DMS153 treated with DMSO at 0.1 percent for 48 hours (cell line): ENCODE results near the gene ARL6IP4.
"Not testable (repeated sequence)": the region's sequence is repeated elsewhere in the genome, so short reads cannot be mapped to it uniquely, and the experiment has no call there.

Experiments
- DNase-seq: peaks from one replicate; lab custom pipeline; 2025; ENCODE audit not compliant: unreplicated experiment; lab: John Stamatoyannopoulos, UW

The ARL6IP4 gene

DNA sequence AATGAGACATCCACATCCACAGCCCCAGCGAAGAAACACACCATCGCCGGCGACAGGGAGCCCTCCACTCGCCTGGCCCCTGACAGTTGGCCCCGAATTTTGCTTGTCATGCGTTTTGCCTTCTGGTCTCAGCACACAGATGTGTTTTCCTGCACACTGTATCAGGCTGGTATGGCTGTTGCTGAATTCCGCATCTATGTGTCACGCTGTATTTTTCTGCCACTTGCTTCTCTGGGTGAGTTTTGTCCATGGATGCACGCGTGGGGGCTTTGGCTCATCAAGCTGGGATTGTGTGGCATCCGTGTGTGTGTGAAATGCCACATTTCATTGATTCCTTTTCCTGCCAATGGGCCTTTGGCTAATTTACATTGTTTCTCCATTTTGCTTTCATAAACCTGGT lies 26.5 kb downstream of the ARL6IP4 start:
- no peak for DNase-seq

- DNase-seq = no peak
These were observed 29.6 kb downstream of the ARL6IP4 start for GRCh38 chr12:123010110-123010509.

- DNase-seq = no peak
These were observed 30.2 kb downstream of the ARL6IP4 start for GRCh38 chr12:123010681-123011080.

DNA sequence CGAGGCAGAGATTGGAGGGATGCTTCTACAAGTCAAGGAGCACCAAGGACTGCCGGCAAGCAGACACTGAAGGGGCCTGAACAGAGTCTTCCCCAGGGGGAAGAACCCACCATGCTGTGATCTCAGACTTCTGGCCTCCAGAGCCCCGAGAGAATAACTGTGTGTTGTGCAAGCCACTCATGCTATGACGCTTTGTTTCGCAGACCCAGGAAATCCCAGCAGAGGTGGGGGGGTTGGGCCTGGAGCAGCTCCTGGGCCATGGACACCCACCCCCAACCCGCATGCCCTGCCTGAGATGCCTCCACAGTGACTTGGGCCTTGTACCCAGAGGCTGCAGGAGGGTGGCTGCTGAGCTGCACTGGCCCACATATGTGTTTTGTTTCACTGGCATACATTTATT lies 31.2 kb downstream of the ARL6IP4 start:
- DNase-seq = no peak

DNA sequence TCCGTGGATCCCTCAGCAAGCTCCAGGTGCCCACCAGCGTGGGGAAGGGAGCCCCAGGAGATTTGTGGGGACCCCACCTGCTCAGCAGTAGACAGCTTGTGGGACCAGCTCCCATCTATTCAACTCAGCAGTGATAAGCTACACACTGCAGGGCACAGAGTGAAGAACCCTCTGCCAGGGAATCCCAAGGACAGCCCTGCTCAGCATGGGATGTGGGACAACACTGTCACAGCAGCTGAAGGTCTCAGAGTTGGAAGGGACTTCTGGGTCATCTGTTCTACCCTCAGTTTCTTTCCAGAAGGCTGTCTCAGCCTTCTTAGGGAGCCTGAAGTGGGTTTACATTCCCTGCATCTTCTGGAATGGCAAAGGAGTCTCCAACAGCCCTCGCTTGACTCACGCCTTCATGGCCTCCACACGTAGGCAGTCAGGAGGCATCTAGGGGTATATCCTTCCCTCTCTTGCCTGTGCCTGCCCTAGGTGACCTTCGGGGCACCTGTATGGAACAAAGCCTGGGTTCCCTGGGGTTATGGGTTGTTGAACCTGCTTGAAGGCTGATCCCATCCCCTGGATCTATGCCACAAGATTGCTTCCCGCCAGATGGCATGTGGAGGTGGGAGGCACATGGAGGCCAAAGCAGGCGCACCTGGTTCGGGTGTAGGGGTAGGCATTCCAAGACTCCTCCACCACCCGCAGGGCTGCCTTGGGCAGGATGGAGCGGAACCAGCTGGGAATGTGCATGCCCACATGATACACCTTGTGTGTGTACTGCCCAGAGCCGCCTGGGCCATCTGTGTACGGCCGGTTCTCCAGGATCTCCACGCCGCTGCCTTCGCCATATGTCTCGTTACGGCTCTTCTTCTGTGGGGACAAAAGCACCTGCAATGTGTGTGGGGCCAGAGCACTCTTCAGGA lies 33.0 kb downstream of the ARL6IP4 start:
- no peak for DNase-seq

DNA sequence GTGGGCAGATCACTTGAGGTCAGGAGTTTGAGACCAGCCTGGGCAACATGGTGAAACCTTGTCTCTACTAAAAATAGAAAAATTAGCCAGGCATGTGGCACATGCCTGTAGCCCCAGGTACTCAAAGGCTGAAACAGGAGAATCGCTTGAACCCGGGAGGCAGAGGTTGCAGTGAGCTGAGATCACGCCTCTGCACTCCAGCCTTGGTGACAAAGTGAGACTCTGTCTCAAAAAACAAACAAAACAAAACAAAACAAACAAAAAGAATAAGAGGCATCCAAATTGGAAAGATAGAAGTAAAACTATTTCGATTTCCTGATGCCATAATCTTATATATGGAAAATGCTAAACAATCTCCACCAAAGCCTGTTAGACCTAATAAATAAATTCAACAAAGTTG lies 34.0 kb downstream of the ARL6IP4 start:
- not testable (repeated sequence) for DNase-seq

DNA sequence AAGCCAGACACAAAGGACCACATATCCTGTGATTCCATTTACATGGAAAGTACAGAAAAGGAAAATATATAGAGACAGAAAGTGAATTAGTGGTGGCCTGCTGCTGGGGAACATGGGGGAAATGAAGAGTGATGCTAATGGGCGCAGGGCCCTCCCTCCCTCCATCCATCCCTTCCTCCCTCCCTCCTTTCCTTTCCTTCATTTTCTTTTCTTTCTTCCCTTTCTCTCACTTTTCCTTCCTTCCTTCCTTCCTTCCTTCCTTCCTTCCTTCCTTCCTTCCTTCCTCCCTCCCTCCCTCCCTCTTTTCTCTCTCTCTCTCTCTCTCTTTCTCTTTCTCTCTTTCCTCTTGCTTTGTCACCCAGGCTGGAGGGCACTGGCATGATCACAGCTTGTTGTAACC lies 37.3 kb downstream of the ARL6IP4 start:
- DNase-seq = no peak

- DNase-seq = no peak
These were observed 39.3 kb downstream of the ARL6IP4 start for GRCh38 chr12:123019841-123020138.

- DNase-seq = no peak
These were observed 41.5 kb downstream of the ARL6IP4 start for GRCh38 chr12:123021688-123022604.

DNA sequence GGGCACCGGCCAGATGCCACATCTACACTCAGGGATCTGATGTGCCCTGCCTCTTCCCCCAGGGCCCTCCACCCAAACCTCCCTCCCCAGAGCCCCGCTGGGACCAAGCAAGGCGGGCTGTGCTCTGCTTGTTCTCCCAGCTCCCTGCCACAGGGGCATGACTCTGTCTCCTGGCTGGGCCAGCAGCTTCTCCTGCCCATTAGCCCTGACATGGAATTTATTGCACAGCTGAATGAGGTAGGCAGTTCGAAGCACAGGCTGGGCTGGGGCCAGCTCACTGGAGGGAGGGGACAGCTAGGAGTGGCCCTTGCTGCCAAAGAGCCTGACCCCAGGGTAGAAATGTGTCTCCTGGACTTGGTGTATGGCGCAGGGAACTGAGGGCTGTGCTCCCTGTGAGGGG lies 42.4 kb downstream of the ARL6IP4 start:
- no peak for DNase-seq

GRCh38 chr12:123024819-123025391 lies 44.4 kb downstream of the ARL6IP4 start:
- no peak for DNase-seq

DNA sequence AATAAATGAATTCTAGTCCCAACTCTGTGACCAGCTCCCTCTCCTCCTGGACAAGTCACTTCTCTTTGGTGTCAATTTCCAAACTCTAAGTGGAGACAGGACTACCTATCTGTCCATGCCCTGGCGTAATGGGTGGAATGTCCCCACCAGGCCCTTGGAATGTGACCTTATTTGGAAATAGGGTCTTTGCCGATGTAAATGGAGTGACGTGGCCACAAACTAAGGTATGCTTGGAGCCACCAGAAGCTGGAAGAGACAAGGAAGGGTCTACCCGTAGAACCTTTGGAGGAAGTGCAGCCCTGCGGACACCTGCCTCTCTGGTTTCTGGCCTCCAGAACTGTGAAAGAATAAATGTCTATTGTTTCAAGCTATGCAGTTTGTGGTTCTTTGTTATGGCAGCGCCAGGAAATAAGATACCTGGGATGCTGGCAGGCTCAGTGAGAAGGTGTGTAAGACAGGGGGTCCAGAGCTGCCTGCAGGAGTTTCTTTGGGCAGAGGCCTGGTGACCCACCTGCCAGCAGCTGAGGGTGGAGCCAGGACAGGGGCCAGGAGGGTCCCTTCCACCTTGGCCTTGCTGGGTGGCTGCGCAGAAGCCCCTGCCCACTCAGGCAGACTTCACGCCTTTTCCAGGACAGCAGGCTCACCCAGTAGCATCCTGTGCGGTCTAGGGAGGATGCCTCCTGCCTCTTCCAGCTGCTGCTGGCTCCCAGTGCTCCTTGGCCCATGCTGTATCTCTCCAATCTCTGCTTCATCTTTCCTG lies 45.8 kb downstream of the ARL6IP4 start:
- no peak for DNase-seq

DNA sequence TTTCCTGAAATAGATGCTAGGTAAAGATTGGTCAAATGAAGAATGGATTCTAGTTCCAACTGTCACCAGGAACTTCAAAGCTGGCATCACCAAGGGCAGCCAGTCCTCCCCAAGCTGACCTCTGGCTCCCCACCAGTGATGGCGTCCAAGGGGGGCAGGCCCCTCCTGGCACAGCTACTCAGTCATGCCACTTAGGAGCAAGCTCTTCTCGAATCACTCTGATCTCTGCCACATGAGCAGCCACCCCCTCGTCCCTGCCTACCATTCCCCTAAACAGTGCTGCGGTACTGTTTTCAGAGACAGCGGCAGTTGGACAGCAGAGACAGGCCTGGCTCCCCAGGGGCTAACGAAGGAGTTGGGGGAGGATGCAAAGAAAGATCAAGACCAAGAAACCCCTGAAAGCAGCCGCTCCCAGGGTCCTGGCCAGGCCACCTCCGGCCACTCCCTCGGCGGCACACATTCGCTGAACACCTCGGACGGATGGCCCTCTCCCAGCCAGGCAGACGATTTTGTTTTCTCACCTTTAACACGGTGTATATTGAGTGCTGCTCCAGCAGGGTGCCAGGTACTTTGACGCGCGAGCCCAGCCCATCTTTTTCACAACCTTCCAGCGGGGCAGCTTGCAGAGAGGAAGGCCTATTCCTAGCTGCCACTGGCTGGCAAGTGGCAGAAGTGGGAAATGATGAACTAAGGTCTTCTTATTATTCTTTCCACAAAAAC lies 47.4 kb downstream of the ARL6IP4 start:
- no peak for DNase-seq

DNA sequence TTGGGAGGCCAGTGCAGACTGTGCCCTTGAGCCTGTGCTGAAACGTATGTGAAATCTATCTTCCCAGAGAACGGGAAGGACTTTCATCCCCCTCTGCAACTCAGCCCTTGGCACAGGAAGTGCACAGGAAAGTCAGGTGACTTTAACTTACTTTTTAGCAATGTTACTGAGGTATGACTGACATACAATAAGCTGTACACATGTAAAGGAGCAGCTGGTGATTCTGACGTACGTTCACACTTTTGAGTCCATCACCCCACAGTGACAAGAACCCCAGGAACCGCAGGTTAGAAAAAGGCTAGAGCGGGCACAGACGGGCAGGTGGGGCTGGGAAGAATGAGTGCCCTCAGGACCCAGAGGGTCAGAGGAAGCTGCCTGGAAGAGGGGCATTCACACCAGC lies 48.0 kb downstream of the ARL6IP4 start:
- DNase-seq = no peak

DNA sequence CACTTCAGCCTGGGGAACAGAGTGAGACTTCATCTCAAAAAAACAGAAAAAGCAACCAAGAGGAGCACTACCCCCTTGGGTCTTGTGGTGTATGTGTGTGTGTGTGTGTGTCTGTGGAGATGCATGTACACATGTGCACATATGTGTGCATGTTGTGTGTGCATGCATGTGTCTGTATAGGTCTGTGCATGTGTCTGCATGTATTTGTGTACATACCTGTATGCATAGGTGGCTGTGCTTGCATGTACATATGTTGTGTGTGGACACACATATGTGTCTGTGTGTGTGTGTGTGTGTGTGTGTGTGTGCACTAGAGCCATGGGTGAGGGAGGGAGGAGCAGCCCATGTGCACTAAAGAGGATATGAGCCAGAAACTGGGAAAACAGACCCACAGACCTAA lies 49.1 kb downstream of the ARL6IP4 start:
- no peak for DNase-seq

- DNase-seq = no peak
These were observed 50.2 kb downstream of the ARL6IP4 start for GRCh38 chr12:123030686-123031085.

GRCh38 chr12:123031171-123031845 lies 50.8 kb downstream of the ARL6IP4 start:
- no peak for DNase-seq
